Bronchial epithelial cell (primary cell): ENCODE measurements around the gene RIMS3. TPM values are rescaled to one million over a fixed set of nuclear protein-coding genes. Genes with fewer than 3 reads are reported as not detected.

Experiments
- DNase-seq: peaks from one replicate; pipeline ENCODE4 v3.0.0-alpha.2; 2010; ENCODE audit warnings: low read depth
- FAIRE-seq: peaks from 2 replicates; lab custom pipeline; 2011; peaks lifted over from hg19 to GRCh38; lab: Jason Lieb, UNC
- H3K27me3 ChIP-seq: 2 replicates; pipeline ENCODE4 v1.5.1; 2011; ENCODE audit warnings: low read length; ENCODE audit not compliant: control insufficient read depth, insufficient read depth
- H3K36me3 ChIP-seq: 2 replicates; pipeline ENCODE4 v1.5.1; 2011; ENCODE audit warnings: low read length; ENCODE audit not compliant: control insufficient read depth, insufficient read depth
- H3K4me3 ChIP-seq: 2 replicates; pipeline ENCODE4 v1.5.1; 2011; ENCODE audit warnings: mild to moderate bottlenecking, low read depth, low read length, control low read depth
- CTCF ChIP-seq: IDR thresholded peaks from 2 replicates; pipeline ENCODE4 v1.5.1; 2011; ENCODE audit warnings: mild to moderate bottlenecking, moderate library complexity, low read length, control low read depth, inconsistent platforms; ENCODE audit not compliant: insufficient read depth, severe bottlenecking
- total RNA-seq: library from RNA; depleted of rRNA; stranded (reverse); fragments of >200 nt; gene quantifications from 2 replicates; pipeline ENCODE4 v1.2.1, GENCODE V29; 2014

RIMS3 gene
- total RNA-seq, 1 donor from 2014 or later: 0.26 TPM

- no peak for DNase-seq
- H3K27me3 ChIP-seq: no peaks in the 10 kb centered on the region
- H3K4me3 ChIP-seq: no peak overlapping the region
- FAIRE-seq: no peak
- H3K36me3 ChIP-seq: no peaks in the 10 kb centered on the region
- TF ChIP-seq CTCF: no peak
Observed at GRCh38 chr1:40595623-40596022, 69.9 kb downstream of the RIMS3 start.

GRCh38 chr1:40594187-40594531, 71.3 kb downstream of the RIMS3 start:
- DNase-seq: no peak
- FAIRE-seq: no peak
- H3K27me3 ChIP-seq: no peaks in the 10 kb centered on the region
- no peak overlapping the region for H3K4me3 ChIP-seq
- no peaks in the 10 kb centered on the region for H3K36me3 ChIP-seq
- no peak for TF ChIP-seq CTCF

DNA sequence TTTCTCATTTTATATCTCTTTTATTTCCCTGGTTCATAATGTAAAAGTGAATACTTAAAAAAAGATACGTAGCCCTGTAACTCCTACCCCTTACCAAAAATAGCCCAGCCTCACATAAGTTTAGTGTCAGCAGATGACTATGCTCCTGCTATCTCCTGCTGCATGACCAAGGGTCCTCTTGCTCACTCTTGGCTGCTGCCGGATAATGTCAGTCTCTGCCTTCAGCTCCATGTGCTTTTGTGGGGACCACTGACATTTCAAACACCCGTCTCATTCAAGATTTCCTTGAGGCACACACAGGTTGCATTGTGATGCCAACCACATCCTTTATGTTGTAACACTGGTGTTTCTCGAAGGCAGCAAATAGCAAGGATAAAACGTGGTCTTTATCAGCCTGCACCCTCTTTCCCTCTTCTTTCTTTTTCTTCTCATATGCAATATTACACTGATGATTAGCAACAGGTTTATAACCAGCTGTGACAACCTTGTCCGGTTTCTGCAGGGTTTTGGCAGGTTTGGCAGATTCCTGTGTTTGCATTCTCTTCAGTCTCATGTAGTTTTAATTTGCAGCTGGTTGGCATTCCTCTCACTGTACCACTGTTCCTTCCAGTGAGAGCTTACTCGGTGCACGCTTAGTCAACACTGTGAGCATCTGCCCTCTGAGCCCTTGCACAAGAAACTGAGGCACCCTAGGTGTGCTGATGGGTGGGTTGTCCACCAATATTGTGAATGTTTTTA, 71.9 kb downstream of the RIMS3 start:
- no peaks in the 10 kb centered on the region for H3K27me3 ChIP-seq
- H3K36me3 ChIP-seq: no peaks in the 10 kb centered on the region
- FAIRE-seq (no peak), DNase-seq (no peak)
- no peak overlapping the region for H3K4me3 ChIP-seq
- TF ChIP-seq CTCF: no peak

DNA sequence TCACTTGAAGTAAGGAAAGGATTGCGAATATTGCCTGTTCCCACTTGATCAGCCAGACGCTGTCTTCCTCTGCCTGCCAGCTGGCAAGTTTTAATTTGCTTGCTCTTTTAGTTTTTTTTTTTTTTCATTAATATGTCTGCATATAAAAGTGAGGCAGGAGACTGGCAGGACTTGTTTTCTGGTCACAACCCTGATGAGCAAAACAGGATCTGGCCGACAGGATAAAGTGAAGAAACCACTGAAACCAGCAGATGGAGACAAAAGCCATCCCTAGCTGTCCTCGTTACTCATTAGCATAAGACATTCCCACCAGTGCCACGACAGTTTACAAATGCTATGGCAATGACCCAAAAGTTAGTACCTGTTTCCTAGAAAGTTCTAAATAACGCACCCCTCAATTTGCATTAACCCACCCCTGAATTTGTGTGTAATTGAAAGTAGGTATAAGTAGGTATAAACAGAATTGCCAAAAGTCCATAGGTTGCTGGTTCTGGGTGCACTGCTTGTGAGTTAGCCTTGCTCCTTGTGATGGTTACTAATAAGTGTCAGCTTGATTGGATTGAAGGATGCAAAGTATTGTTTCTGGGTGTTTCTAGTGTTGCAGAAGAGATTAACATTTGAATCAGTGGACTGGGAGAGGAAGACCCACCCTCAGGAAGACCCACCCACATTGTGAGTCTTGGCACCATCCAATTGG, 73.2 kb downstream of the RIMS3 start:
- Histone ChIP-seq H3K36me3 (no peaks in the 10 kb centered on the region), H3K4me3 (no peak overlapping the region), H3K27me3 (no peaks in the 10 kb centered on the region)
- DNase-seq: peak; percentile 72
- peak; percentile 56 for TF ChIP-seq CTCF
- no peak for FAIRE-seq

- H3K4me3 ChIP-seq: no peak overlapping the region
- H3K27me3 ChIP-seq: no peaks in the 10 kb centered on the region
- no peak for TF ChIP-seq CTCF
- DNase-seq (no peak), FAIRE-seq (no peak)
- no peaks in the 10 kb centered on the region for H3K36me3 ChIP-seq
Observed at GRCh38 chr1:40588586-40588985, 76.9 kb downstream of the RIMS3 start.
